ENCODE measurements around the gene ATRN.
"Not testable (repeated sequence)": the region's sequence is repeated elsewhere in the genome, so short reads cannot be mapped to it uniquely, and the experiment has no call there.

ATRN gene

DNA sequence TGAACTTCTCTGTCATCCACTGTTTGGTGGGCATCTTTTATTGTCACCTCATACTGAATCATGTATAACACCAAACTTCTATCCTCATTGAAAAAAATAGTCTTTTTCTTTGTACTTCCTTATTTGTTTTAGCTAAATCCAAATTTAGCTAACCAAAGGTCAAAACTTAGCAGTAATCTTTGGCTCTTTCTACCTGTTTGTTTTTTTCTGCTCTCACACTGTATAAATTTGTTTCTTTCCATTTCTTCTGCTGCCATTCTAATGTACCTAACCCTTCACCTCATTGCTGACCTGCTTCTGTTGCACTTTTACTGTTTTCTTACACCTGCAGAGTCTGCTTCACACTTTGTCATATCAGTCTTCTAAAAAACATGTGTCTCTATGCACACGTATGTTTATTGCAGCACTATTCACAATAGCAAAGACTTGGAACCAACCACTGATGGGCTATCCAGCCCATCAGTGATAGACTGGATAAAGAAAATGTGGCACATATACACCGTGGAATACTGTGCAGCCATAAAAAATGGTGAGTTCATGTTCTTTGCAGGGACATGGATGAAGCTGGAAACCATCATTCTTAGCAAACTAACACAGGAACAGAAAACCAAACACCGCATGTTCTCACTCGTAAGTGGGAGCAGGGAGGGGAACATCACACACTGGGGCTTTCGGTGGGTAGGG lies 7.2 kb downstream of the ATRN start:
- no peak for DNase-seq
- TF ChIP-seq POLR2A (IDR thresholded peaks at IDR 0.05; ENCODE audit: low read length) = no peak
- no peak for TF ChIP-seq GATA1 (IDR thresholded peaks at IDR 0.05; ENCODE audit: low read depth, low read length)

DNA sequence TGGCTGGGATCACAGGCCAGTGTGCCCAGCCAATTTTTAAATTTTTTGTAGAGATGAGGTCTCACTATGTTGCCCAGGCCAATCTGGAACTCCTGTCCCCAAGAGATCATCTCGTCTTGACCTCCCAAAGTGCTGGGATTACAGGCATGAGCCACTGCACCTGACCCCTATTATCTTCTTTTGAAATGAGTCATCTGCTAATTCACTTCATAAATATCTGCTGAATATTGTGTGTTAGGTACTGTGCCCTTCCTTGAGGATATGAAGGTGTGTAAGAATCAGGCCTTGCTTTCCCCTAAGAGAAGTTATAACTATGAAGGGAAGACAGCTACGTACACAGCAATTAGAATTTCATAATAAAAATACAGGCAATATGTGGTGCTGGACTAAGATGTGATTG lies 8.2 kb downstream of the ATRN start:
- TF ChIP-seq GATA1 (IDR thresholded peaks at IDR 0.05; ENCODE audit: low read depth, low read length) (no peak), POLR2A (IDR thresholded peaks at IDR 0.05; ENCODE audit: low read length) (no peak)
- DNase-seq = no peak

DNA sequence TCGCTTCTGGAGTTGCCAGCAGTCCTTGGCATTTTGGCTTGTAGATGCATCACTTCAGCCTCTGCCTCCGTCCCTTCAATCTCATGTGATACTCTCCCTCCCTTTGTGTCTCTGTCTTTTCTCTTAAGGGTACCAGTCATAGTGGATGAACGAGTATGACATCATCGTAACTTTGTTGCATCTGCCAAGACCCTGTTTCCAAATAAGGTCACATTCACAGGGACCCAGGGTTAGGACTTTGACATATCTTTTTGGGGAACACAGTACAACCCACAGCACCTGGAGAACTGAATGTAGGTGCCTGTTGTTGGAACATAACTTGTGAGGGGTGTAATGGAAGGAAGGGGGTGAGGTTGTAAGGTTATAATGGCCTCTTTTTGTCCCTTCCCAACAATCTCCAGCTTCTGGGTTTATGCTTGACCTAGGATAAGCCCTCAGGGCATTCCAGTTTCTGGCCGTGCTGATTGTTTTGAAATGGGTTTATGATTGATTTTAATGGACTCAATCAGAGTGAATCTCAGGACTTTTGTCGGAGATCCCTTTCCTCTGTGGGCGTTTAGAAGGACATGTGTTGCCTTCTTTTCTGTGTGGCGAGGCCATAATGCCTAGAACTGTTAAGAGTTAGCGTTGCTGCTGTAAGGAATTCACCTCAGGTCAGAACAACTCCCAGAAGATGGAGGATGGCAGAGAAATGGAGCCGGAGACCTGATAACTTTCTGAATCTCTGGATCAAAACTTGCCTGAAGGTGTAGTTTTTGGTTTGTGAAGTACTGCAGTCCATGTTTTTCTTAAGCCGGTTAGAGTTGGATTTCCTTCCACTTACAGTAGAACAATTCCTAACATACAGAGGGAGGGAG lies 9.2 kb downstream of the ATRN start:
- TF ChIP-seq GATA1 (IDR thresholded peaks at IDR 0.05; ENCODE audit: low read depth, low read length) = no peak
- TF ChIP-seq POLR2A (IDR thresholded peaks at IDR 0.05; ENCODE audit: low read length) = no peak
- no peak for DNase-seq

DNA sequence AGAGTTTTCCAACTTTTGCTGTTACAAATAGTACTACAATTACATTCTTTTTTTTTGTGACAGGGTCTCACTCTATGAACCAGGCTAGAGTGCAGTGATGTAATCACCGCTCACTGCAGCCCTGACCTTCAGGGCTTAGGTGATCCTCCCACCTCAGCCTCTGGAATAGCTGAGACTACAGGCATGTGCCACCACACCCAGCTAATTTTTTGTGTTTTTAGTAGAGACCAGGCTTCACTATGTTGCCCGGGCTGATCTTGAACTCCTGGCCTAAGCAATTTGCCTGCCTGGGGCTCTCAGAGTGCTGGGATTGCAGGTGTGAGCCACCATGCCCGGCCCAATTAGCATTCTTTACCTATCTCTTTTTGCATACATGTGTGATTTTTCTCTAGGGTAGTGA lies 12.5 kb downstream of the ATRN start:
- DNase-seq = no peak
- no peak for TF ChIP-seq POLR2A (IDR thresholded peaks at IDR 0.05; ENCODE audit: low read length)
- TF ChIP-seq GATA1 (IDR thresholded peaks at IDR 0.05; ENCODE audit: low read depth, low read length) = no peak

GRCh38 chr20:3483784-3484183 lies 13.0 kb downstream of the ATRN start:
- TF ChIP-seq GATA1 (IDR thresholded peaks at IDR 0.05; ENCODE audit: low read depth, low read length) (no peak), POLR2A (IDR thresholded peaks at IDR 0.05; ENCODE audit: low read length) (no peak)
- no peak for DNase-seq

- DNase-seq = no peak
- TF ChIP-seq GATA1 (IDR thresholded peaks at IDR 0.05; ENCODE audit: low read depth, low read length) (no peak), POLR2A (IDR thresholded peaks at IDR 0.05; ENCODE audit: low read length) (no peak)
These were observed 15.1 kb downstream of the ATRN start for GRCh38 chr20:3485913-3486312.

- TF ChIP-seq GATA1 (IDR thresholded peaks at IDR 0.05; ENCODE audit: low read depth, low read length) = no peak
- TF ChIP-seq POLR2A (IDR thresholded peaks at IDR 0.05; ENCODE audit: low read length) = no peak
- no peak for DNase-seq
These were observed 16.0 kb downstream of the ATRN start for GRCh38 chr20:3486850-3487249.

- TF ChIP-seq POLR2A (IDR thresholded peaks at IDR 0.05; ENCODE audit: low read length) (no peak), GATA1 (IDR thresholded peaks at IDR 0.05; ENCODE audit: low read depth, low read length) (no peak)
- no peak for DNase-seq
These were observed 21.9 kb downstream of the ATRN start for GRCh38 chr20:3492669-3493068.

DNA sequence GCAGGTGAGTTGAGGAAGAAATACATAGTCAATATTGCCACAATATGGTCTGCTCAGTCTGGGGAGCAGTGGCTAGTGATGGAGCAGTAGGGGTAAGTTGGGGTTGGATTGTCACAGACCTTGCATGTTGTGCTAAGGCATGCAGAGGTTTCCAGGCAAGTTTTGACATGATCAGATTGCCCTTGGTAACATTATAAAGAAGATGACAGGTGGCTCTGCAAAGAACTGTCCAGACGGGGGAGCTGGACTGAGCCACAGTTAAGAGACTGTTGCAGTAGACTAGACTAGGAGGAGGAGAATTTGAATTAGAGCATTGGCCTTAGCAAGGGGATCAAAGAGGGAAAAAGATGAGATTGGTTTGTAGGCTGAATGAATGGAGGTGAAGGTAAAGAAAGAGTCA lies 23.4 kb downstream of the ATRN start:
- DNase-seq = no peak
- TF ChIP-seq GATA1 (IDR thresholded peaks at IDR 0.05; ENCODE audit: low read depth, low read length) = no peak
- TF ChIP-seq POLR2A (IDR thresholded peaks at IDR 0.05; ENCODE audit: low read length) = no peak

DNA sequence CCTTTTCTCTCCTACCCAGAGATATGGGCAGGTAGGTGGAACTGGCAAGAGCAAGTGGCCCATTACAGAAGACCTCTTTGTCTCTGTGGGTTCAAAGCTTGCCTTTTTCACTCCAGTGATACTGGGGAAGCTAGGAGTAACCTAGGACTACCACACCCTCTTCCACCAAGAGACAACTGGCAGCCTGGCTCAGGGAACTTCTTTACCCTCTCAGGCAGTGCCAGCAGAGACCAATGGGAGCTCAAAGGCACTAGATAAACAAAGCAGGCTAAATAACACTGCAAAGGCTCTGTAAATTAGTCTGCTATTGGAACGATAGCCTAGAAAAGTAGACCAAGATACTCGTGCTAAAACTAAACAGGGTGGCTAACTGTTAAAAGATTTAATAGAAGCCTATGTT lies 32.1 kb downstream of the ATRN start:
- no peak for DNase-seq
- TF ChIP-seq POLR2A (IDR thresholded peaks at IDR 0.05; ENCODE audit: low read length) = no peak
- TF ChIP-seq GATA1 (IDR thresholded peaks at IDR 0.05; ENCODE audit: low read depth, low read length) = no peak

DNA sequence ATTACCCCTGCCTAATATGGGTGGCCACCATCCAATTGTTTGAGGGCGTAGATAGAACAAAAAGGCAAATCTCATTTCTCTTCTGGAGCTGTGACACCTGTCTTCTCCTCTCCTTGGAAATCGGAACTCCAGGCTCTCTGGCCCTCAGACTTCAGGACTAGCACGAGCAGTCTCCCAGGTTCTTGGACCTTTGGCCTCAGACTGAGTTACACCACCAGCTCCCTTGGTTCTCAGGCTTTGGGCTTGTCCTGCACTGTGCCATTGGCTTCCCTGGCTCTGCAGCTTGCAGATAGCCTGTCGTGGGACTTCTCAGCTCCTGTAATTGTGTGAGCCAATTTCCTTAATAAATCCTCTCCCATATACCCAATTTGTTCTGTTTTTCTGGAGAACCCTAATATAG lies 34.3 kb downstream of the ATRN start:
- TF ChIP-seq GATA1 (IDR thresholded peaks at IDR 0.05; ENCODE audit: low read depth, low read length) (no peak), POLR2A (IDR thresholded peaks at IDR 0.05; ENCODE audit: low read length) (no peak)
- no peak for DNase-seq

DNA sequence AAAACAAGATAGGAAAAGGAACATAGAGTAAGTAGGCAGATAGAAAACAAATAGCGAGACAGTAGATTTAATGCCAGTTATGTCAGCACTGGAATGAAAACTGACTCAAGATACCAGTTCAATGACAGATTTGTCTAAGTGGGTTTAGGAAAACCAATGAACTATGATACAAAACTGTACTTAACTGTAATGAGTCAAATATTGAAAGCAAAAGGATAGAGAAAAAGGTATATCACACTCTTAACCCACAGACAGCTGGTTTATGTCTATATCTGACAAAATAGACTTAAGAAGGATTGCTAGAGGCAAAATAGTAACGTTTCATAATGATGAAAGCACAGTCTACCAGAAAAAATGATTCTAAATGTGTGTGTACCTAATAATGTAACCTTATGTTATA lies 38.2 kb downstream of the ATRN start:
- TF ChIP-seq GATA1 (IDR thresholded peaks at IDR 0.05; ENCODE audit: low read depth, low read length) = no peak
- no peak for TF ChIP-seq POLR2A (IDR thresholded peaks at IDR 0.05; ENCODE audit: low read length)
- no peak for DNase-seq

DNA sequence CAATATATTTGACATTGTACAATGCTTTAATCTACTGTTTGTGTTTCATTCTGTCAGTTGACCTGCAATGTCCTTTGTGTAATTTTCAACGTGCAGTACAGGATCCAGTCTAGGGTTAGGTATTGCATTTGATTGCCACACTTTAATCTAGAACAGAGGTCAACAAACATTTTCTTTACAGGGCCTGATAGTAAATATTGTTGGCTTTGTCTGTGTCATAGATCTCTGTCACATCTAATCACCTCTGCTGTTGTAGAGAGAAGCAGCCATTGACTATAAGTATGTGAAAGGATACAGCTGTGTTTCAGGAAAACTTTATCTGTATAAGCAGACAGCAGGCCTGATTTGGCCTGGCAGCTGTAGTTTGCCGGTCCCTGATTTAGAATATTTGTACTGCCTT lies 39.3 kb downstream of the ATRN start:
- DNase-seq = no peak
- TF ChIP-seq POLR2A (IDR thresholded peaks at IDR 0.05; ENCODE audit: low read length) (no peak), GATA1 (IDR thresholded peaks at IDR 0.05; ENCODE audit: low read depth, low read length) (no peak)

GRCh38 chr20:3512239-3512638 lies 41.4 kb downstream of the ATRN start:
- DNase-seq = not testable (repeated sequence)

- DNase-seq = no peak
- TF ChIP-seq GATA1 (IDR thresholded peaks at IDR 0.05; ENCODE audit: low read depth, low read length) (no peak), POLR2A (IDR thresholded peaks at IDR 0.05; ENCODE audit: low read length) (no peak)
These were observed 43.3 kb downstream of the ATRN start for GRCh38 chr20:3514012-3514642.
